GM12873 (cell line): ENCODE data around the gene ADAM30.
A peak's percentile ranks its signal among the peaks of the same experiment; 100 is the strongest.

Experiments
- TF ChIP-seq, protein P1 (sequence below): IDR thresholded peaks from 2 replicates; pipeline ENCODE4 v1.5.1; 2012; ENCODE audit warnings: low read depth, mild to moderate bottlenecking, moderate library complexity, low read length, control low read depth; ENCODE audit not compliant: insufficient read depth; ENCODE audit errors: missing control alignments

The ADAM30 gene

DNA sequence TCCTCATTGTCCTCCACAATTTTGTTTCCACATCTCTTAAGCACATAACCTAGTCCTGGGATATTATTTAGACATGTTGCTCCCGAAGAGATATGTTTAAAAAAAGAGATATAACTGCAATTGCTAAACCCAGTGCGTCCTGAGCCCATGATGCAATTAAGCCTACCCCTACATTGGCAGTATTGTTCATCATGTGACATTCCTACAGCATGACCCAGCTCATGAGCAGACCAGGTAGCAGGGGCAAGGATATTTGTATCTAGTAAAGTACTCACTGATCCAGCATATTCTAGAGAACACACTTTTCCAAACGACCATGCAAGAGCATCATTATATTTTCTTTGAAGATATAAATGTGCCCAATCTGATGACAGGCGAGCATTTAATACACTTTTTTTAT is 1.2 kb downstream of the ADAM30 start:
- TF ChIP-seq, protein P1, sequence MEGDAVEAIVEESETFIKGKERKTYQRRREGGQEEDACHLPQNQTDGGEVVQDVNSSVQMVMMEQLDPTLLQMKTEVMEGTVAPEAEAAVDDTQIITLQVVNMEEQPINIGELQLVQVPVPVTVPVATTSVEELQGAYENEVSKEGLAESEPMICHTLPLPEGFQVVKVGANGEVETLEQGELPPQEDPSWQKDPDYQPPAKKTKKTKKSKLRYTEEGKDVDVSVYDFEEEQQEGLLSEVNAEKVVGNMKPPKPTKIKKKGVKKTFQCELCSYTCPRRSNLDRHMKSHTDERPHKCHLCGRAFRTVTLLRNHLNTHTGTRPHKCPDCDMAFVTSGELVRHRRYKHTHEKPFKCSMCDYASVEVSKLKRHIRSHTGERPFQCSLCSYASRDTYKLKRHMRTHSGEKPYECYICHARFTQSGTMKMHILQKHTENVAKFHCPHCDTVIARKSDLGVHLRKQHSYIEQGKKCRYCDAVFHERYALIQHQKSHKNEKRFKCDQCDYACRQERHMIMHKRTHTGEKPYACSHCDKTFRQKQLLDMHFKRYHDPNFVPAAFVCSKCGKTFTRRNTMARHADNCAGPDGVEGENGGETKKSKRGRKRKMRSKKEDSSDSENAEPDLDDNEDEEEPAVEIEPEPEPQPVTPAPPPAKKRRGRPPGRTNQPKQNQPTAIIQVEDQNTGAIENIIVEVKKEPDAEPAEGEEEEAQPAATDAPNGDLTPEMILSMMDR: no peak

DNA sequence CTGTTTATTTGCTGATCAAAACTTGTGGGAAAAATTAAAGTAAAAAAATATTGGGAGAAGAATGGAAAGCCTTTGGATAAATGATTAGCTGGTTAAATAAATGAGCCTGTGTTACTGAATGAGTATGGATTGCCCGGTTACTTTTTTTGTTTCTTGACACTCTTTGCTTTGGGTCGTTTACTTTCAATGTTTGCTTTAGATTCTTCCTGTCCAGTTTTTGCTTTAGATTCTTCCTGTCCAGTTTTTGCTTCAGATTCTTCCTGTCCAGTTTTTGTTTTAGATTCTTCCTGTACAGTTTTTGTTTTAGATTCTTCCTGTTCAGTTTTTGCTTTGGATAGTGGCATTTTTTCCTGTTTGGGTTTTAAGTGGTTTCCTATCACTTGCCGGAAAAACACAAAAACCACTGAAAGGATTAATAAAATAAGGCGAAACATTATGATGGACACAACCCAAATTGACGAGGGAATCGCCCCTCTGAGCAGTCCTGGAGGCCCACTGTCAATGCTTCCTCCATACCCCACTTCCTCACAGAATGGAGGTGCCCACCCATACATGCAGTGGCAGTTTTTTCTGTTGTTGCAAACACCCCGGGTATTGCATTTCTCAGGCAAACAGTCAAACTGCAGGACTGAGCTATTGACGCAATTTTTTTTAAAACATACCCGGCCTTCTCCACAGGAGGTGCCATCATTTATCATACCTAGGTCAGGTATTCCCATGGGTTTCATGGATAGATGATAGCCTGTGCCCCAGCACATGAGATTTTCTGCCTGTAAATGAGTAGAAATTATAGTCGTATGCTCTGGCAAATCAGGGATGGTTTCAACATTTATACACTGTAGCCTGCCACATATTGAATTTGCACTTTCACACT is 2.3 kb downstream of the ADAM30 start:
- TF ChIP-seq, protein P1: no peak

DNA sequence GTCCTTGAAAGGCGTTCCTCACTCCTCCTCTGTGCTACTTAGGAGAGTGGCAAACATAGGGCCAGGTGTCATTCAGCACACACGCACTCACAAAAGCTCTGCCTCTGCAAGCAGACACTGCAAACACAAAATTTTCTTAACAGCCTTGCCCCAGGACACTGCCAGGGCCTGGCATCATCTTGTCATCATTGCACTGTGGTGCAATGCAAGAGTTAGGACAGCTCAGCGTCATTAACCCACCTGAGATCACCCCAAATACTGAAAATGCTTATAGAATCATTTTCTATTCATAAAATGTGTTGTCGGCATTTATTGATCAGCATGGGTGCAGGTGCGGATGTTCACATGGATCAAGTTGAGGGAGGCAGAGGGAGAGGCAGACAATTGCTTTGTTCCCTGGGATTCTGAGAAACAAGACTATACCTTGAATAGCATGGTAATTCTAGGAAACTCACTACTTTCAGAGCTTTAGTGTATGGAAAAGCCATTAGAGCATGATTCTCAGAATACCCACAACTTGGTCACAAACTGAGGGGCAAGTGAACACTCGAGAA is 3.0 kb downstream of the ADAM30 start:
- TF ChIP-seq, protein P1: no peak

DNA sequence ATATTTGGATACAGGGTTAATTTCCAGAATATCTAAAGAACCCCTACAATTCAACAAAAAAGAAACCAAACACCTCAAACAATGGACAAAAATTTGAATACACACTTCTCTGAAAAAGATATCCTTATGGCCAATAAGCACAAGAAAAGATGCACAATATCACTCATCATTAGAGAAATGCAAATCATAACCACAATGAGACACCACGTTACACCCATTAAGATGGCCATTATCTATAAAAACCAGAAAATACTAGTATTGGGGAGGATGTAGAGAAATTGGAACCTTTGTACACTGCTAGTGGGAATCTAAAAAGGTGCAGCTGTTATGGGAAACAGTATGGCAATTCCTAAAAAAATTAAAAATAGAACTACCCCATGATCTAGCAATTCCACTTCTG is 4.9 kb downstream of the ADAM30 start:
- TF ChIP-seq, protein P1: no peak

DNA sequence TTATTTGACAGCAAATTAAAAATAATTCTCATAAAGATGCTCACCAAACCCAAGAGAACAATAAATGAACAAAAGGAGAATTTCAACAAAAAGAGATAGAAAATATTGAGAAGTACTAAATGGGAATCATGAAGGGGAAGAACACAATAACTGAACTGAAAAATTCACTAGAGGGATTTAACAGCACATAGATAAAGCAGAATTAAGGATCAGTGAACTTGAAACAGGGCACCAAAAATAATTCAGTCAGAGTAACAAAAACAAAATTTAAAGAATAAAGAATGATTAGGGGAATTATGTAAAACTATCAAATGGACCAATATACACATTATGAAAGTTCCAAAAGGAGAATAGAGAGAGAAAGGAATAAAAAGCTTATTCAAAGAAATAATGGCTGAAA is 7.8 kb downstream of the ADAM30 start:
- TF ChIP-seq, protein P1: no peak

DNA sequence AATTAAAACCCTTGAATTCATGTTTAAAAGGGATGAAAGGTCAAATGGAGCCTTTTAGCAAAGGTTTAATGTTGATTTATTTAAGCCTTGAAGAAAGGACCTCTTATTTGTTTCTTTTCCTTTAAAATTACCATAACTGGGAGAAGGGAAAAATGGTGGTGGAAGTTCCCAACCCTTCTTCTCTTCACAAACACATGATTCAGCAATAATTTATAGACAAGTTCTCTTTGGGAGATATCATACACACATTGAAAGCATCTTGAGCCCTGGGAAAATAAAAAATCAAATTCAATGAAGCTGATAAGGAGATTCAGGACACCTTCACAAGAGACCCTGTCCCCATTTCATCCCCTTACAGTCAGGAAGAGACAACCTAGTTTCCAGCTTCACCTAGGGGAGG is 8.9 kb downstream of the ADAM30 start:
- TF ChIP-seq, protein P1: no peak

DNA sequence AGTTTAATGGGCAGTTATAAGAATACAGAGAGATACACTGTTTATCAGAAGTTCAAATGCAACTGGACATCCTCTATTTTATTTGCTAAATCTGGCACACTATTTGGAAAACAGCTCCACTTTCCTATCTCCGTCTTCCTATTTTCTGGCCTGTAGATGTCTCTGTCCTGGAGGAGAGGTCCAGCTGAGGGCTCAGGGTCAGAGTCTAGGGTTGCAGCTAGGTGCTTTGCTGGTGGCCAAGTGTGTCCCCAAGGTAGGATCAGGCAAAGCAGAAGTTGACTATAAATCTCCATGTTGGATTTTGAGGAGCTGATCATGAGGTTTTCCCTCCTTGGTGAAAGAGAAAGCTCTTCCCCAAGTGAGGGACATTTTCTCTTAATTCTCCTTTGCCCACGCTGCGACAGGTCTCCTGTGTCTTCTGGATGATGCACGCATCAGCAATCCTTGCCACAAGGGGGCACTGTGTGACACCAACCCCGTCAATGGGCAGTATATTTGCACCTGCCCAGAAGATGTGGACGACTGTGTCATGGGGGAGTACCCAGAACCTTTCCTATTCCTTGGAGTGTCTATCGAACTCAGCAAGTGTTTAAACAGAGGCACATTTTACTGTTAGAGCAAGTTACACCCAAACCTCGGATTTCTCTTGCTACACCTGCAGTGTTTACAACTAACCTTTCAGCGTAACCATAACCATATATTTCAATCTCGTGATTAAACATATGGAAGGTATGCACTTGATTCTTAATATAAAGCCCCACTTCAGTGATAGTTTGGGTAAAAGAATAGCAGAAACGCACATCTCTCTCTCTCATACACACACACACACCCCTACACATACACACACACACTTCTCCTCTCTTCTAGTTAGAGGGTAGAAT is 10.2 kb downstream of the ADAM30 start:
- TF ChIP-seq, protein P1: peak; percentile 84
